Large intestine (tissue), 3 donors: ENCODE data around the gene ZBTB24. TPM values are rescaled to one million over a fixed set of nuclear protein-coding genes. Genes with fewer than 3 reads are reported as not detected.

Source experiments
- DNase-seq, 2 donors: peaks; one replicate each; pipeline versions ENCODE4 v3.0.0 to v3.0.0-alpha.2; 2013
- H3K27ac ChIP-seq: one replicate; pipeline ENCODE4 v1.5.1; 2013; ENCODE audit warnings: low read length
- H3K27me3 ChIP-seq: 2 replicates; pipeline ENCODE4 v1.6.1; 2013; ENCODE audit warnings: low read length; ENCODE audit not compliant: control insufficient read depth, insufficient read depth
- H3K36me3 ChIP-seq: 2 replicates; pipeline ENCODE4 v1.6.1; 2013; ENCODE audit warnings: low read length; ENCODE audit not compliant: control insufficient read depth, insufficient read depth
- H3K4me1 ChIP-seq: one replicate; pipeline ENCODE4 v1.6.1; 2013; ENCODE audit warnings: low read length; ENCODE audit not compliant: control insufficient read depth, insufficient read depth
- H3K4me3 ChIP-seq: one replicate; pipeline ENCODE4 v1.5.1; 2013; ENCODE audit warnings: low read length
- H3K9me3 ChIP-seq: one replicate; pipeline ENCODE4 v1.6.1; 2013; ENCODE audit warnings: mild to moderate bottlenecking, low read depth, low read length, moderate library complexity; ENCODE audit not compliant: control insufficient read depth
- WGBS: methylation state at CpG from one replicate; pipeline ENCODE4 v1.1.5; 2013; ENCODE audit warnings: low lambda C conversion rate; ENCODE audit not compliant: insufficient coverage; 5-methylcytosine and 5-hydroxymethylcytosine counted together
- polyA plus RNA-seq: library from polyadenylated mRNA; unstranded; fragments of 120-200 nt; gene quantifications from one replicate; pipeline ENCODE4 v1.2.1, GENCODE V29; 2013

Gene ZBTB24
- polyA plus RNA-seq, 1 donor: 10.7 TPM

- Histone ChIP-seq H3K27me3 (no peaks in the 10 kb centered on the region), H3K9me3 (no peaks in the 10 kb centered on the region), H3K4me3 (no peak overlapping the region), H3K4me1 (no peaks in the 10 kb centered on the region), H3K36me3 (no peaks in the 10 kb centered on the region), H3K27ac (no peak overlapping the region)
- WGBS: no CpG with 5 or more reads among the region's 10 CpGs
- no peak for DNase-seq
Measured at GRCh38 chr6:109503327-109504224, 20.6 kb upstream of the ZBTB24 start.

GRCh38 chr6:109498936-109499335 lies 15.9 kb upstream of the ZBTB24 start:
- Histone ChIP-seq H3K27me3 (no peaks in the 10 kb centered on the region), H3K36me3 (no peaks in the 10 kb centered on the region), H3K4me1 (no peaks in the 10 kb centered on the region), H3K27ac (no peak overlapping the region), H3K9me3 (no peaks in the 10 kb centered on the region), H3K4me3 (no peak overlapping the region)
- 86% methylated on average over 1 of the region's 2 CpGs for WGBS
- DNase-seq: no peak

- Histone ChIP-seq H3K4me3 (no peak overlapping the region), H3K4me1 (no peaks in the 10 kb centered on the region), H3K9me3 (no peaks in the 10 kb centered on the region), H3K36me3 (no peaks in the 10 kb centered on the region), H3K27me3 (no peaks in the 10 kb centered on the region), H3K27ac (no peak overlapping the region)
- no peak for DNase-seq
- 100% methylated on average over 2 of the region's 4 CpGs for WGBS
Measured at GRCh38 chr6:109498052-109498451, 15.0 kb upstream of the ZBTB24 start.

GRCh38 chr6:109496036-109496772 lies 13.2 kb upstream of the ZBTB24 start:
- H3K27ac ChIP-seq: no peak overlapping the region
- WGBS: 71% methylated on average over 3 of the region's 9 CpGs
- no peaks in the 10 kb centered on the region for H3K27me3 ChIP-seq
- no peaks in the 10 kb centered on the region for H3K4me1 ChIP-seq
- no peaks in the 10 kb centered on the region for H3K9me3 ChIP-seq
- no peaks in the 10 kb centered on the region for H3K36me3 ChIP-seq
- no peak overlapping the region for H3K4me3 ChIP-seq
- no peak for DNase-seq

GRCh38 chr6:109493865-109494264 lies 10.8 kb upstream of the ZBTB24 start:
- no peaks in the 10 kb centered on the region for H3K4me1 ChIP-seq
- no peaks in the 10 kb centered on the region for H3K9me3 ChIP-seq
- no peak overlapping the region for H3K4me3 ChIP-seq
- peaks cover 2% of the 10 kb centered on the region for H3K27me3 ChIP-seq
- 100% methylated on average over 1 of the region's 1 CpG for WGBS
- no peak for DNase-seq
- no peaks in the 10 kb centered on the region for H3K36me3 ChIP-seq
- H3K27ac ChIP-seq: no peak overlapping the region

- peaks cover 2% of the 10 kb centered on the region for H3K27me3 ChIP-seq
- no peak for DNase-seq
- H3K4me3 ChIP-seq: no peak overlapping the region
- no peaks in the 10 kb centered on the region for H3K4me1 ChIP-seq
- no peak overlapping the region for H3K27ac ChIP-seq
- H3K9me3 ChIP-seq: no peaks in the 10 kb centered on the region
- no peaks in the 10 kb centered on the region for H3K36me3 ChIP-seq
- WGBS: 17% methylated on average over 2 of the region's 5 CpGs
Measured at GRCh38 chr6:109491207-109491938, 8.4 kb upstream of the ZBTB24 start.

GRCh38 chr6:109490713-109491112 lies 7.7 kb upstream of the ZBTB24 start:
- peaks cover 2% of the 10 kb centered on the region for H3K27me3 ChIP-seq
- no peaks in the 10 kb centered on the region for H3K4me1 ChIP-seq
- no peak overlapping the region for H3K27ac ChIP-seq
- no CpG with 5 or more reads among the region's 2 CpGs for WGBS
- no peak for DNase-seq
- no peaks in the 10 kb centered on the region for H3K36me3 ChIP-seq
- no peak overlapping the region for H3K4me3 ChIP-seq
- H3K9me3 ChIP-seq: no peaks in the 10 kb centered on the region

GRCh38 chr6:109488001-109488400 lies 5.0 kb upstream of the ZBTB24 start:
- no peaks in the 10 kb centered on the region for H3K36me3 ChIP-seq
- H3K27me3 ChIP-seq: peaks cover 2% of the 10 kb centered on the region
- no peaks in the 10 kb centered on the region for H3K9me3 ChIP-seq
- no peaks in the 10 kb centered on the region for H3K4me1 ChIP-seq
- DNase-seq: no peak
- H3K27ac ChIP-seq: no peak overlapping the region
- H3K4me3 ChIP-seq: no peak overlapping the region

- peaks cover 8% of the 10 kb centered on the region for H3K4me1 ChIP-seq
- H3K4me3 ChIP-seq: no peak overlapping the region
- H3K27me3 ChIP-seq: peaks cover 2% of the 10 kb centered on the region
- no peak overlapping the region for H3K27ac ChIP-seq
- H3K9me3 ChIP-seq: peaks cover 3% of the 10 kb centered on the region
- DNase-seq: peak; percentile 36 to 62
- peaks cover 8% of the 10 kb centered on the region for H3K36me3 ChIP-seq
- WGBS: no CpG with 5 or more reads among the region's 1 CpG
Measured at GRCh38 chr6:109486068-109486467, 3.0 kb upstream of the ZBTB24 start.

GRCh38 chr6:109485266-109485935 lies 2.4 kb upstream of the ZBTB24 start:
- peaks cover 14% of the 10 kb centered on the region for H3K36me3 ChIP-seq
- H3K27me3 ChIP-seq: no peaks in the 10 kb centered on the region
- DNase-seq: no peak
- no CpG with 5 or more reads among the region's 3 CpGs for WGBS
- H3K4me1 ChIP-seq: peaks cover 13% of the 10 kb centered on the region
- peaks cover 3% of the 10 kb centered on the region for H3K9me3 ChIP-seq
- no peak overlapping the region for H3K27ac ChIP-seq
- H3K4me3 ChIP-seq: no peak overlapping the region
